ENCODE data around the gene IFT122. TPM values are rescaled to one million over a fixed set of nuclear protein-coding genes. Genes with fewer than 3 reads are reported as not detected.

IFT122 gene
- total and polyA plus RNA-seq, 12 donors, result 9.7 to 29.1 (median 16.8) TPM

DNA sequence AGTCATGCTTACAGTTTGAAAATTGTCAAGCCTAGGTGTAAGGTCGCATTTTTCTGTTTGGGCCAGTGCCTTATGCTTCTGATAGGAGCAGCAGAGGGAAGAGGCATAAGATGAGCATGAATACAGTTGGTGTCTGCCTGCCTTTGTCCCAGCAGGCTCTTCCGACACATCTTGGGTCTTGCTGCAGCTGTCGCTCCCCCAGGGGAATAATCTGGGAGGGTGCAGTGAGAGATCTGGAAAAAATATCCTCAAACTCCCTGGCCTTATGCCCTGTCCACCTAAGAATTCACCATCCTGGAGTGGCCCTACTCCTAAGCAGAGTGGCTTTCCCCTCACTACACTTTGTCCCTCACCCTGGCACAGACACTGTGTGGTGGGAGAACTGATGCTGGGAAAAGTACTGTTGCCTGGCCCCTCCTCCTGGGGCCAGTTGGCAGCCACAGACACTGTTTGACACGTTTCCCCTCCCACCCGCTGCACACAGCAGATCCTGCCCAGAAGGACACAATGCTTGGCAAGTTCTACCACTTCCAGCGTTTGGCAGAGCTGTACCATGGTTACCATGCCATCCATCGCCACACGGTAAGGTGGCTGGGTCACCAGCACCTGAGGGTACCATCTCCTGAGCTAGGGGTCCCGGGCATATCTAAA, 67.3 kb downstream of the IFT122 start:
- ATAC-seq (peak; percentile 46 to 84 (median 74)), DNase-seq (peak; percentile 49 to 56)
- H3K36me3 ChIP-seq, result peaks cover 0 to 58% (median 6%) of the 10 kb centered on the region in 9 donors
- intact Hi-C loops (cut with DNase I), result loop anchor here in 3 of 10 donors (5.0 to 10.0 kb wide), 4 partner anchors 45 to 427 kb away; no protein-coding TSS in a partner anchor
- peak overlapping the region in 4 of 10 donors; percentile 12 to 36 (median 28) for H3K27ac ChIP-seq
- H3K4me1 ChIP-seq, result peaks cover 6 to 63% (median 47%) of the 10 kb centered on the region in 9 donors
- no peaks in the 10 kb centered on the region for H3K9me3 ChIP-seq
- no peak overlapping the region for H3K4me3 ChIP-seq
- TF ChIP-seq, protein P1, sequence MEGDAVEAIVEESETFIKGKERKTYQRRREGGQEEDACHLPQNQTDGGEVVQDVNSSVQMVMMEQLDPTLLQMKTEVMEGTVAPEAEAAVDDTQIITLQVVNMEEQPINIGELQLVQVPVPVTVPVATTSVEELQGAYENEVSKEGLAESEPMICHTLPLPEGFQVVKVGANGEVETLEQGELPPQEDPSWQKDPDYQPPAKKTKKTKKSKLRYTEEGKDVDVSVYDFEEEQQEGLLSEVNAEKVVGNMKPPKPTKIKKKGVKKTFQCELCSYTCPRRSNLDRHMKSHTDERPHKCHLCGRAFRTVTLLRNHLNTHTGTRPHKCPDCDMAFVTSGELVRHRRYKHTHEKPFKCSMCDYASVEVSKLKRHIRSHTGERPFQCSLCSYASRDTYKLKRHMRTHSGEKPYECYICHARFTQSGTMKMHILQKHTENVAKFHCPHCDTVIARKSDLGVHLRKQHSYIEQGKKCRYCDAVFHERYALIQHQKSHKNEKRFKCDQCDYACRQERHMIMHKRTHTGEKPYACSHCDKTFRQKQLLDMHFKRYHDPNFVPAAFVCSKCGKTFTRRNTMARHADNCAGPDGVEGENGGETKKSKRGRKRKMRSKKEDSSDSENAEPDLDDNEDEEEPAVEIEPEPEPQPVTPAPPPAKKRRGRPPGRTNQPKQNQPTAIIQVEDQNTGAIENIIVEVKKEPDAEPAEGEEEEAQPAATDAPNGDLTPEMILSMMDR (IDR thresholded peaks at IDR 0.05), result no peak
- WGBS, 2 donors, result 48 to 51% methylated on average over 9 of the region's 9 CpGs
- H3K27me3 ChIP-seq, result no peaks in the 10 kb centered on the region

DNA sequence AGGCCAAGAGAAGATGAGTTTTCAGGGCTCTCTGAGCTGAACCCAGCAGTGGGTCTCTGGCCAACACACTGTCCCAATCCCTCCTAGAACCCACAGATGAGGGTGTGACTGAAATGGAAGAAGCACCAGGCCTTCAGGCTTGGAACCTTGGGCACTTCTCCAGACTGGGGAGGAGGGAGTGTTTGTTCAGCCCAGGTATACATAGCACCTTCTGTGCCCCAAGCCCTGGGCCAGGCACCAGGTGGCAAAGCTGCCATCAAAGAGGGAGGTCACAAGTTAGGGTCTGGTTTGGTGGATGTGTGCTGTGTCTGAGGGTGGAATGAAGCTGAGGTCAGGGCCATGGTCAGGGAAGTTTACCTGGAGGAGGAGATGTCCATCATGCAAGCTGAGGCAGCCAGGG, 72.6 kb downstream of the IFT122 start:
- peaks cover 0 to 45% (median 8%) of the 10 kb centered on the region in 9 donors for H3K36me3 ChIP-seq
- H3K9me3 ChIP-seq, result no peaks in the 10 kb centered on the region
- H3K4me1 ChIP-seq, result peaks cover 0 to 17% (median 11%) of the 10 kb centered on the region in 9 donors
- H3K27ac ChIP-seq, result no peak overlapping the region
- ATAC-seq (no peak), DNase-seq (no peak)
- H3K4me3 ChIP-seq, result no peak overlapping the region
- no peaks in the 10 kb centered on the region for H3K27me3 ChIP-seq
- TF ChIP-seq, protein P1 (IDR thresholded peaks at IDR 0.05), result no peak
- intact Hi-C loops (cut with DNase I), result no loop called here

DNA sequence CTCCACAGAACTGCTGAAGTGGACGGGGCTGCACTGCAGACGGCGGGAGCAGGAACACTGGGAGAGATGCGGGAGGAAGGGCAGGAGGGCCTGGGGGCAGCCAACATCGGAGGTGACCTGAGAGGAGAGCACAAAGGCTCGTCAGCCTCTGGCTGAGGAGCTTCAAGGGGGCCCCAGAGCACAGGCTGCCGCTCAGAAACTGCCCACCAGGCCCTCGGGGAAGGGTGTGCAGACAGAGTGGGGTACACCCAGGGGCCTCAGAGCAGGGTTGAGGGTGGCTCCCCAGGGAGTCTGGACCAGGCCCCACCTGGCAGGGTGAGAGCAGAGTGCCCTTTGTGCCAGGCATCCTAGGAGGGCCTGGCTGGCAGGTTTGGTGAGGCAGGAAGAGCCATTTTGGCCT, 73.7 kb downstream of the IFT122 start:
- peaks cover 0 to 13% (median 6%) of the 10 kb centered on the region in 9 donors for H3K4me1 ChIP-seq
- no peaks in the 10 kb centered on the region for H3K27me3 ChIP-seq
- DNase-seq, result no peak
- no peaks in the 10 kb centered on the region for H3K9me3 ChIP-seq
- ATAC-seq, result peak in 3 of 8 donors; percentile 5 to 28 (median 6)
- no peak overlapping the region for H3K4me3 ChIP-seq
- peak overlapping the region in 1 of 10 donors; percentile 46 for H3K27ac ChIP-seq
- 86 to 94% methylated on average over 8 of the region's 8 CpGs for WGBS, 2 donors
- intact Hi-C loops (cut with DNase I), result no loop called here
- peaks cover 0 to 53% (median 8%) of the 10 kb centered on the region in 9 donors for H3K36me3 ChIP-seq
- TF ChIP-seq, protein P1 (IDR thresholded peaks at IDR 0.05), result no peak

DNA sequence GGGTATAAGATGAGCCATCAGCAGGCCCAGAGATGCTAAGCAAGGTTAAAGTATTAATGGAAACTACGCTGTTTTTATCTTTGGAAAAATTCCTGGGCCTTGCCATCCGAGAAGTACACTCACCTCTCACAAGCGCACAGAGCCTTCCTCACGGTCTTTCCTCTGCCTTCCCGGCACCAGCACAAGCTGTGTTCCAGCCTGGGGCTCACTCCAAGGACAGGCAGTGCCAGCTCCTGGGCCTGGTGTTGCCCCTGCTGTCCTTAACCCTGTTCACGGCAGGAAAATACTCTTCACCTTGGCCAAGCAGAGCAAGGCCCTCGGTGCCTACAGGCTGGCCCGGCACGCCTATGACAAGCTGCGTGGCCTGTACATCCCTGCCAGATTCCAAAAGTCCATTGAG, 74.1 kb downstream of the IFT122 start:
- H3K36me3 ChIP-seq, result peaks cover 0 to 57% (median 8%) of the 10 kb centered on the region in 9 donors
- ATAC-seq, result peak in 4 of 8 donors; percentile 33 to 89 (median 48)
- intact Hi-C loops (cut with DNase I), result no loop called here
- H3K4me1 ChIP-seq, result peaks cover 0 to 13% (median 6%) of the 10 kb centered on the region in 9 donors
- no peaks in the 10 kb centered on the region for H3K9me3 ChIP-seq
- no peak for DNase-seq
- H3K27me3 ChIP-seq, result no peaks in the 10 kb centered on the region
- peak overlapping the region in 1 of 10 donors; percentile 46 for H3K27ac ChIP-seq
- H3K4me3 ChIP-seq, result no peak overlapping the region
- TF ChIP-seq, protein P1 (IDR thresholded peaks at IDR 0.05), result no peak
- WGBS, 2 donors, result 83 to 95% methylated on average over 10 of the region's 10 CpGs

Data from heart right ventricle (tissue), 16 donors.